ENCODE measurements around the gene CHMP4A.
"Not testable (repeated sequence)": the region's sequence is repeated elsewhere in the genome, so short reads cannot be mapped to it uniquely, and the experiment has no call there.

DNA sequence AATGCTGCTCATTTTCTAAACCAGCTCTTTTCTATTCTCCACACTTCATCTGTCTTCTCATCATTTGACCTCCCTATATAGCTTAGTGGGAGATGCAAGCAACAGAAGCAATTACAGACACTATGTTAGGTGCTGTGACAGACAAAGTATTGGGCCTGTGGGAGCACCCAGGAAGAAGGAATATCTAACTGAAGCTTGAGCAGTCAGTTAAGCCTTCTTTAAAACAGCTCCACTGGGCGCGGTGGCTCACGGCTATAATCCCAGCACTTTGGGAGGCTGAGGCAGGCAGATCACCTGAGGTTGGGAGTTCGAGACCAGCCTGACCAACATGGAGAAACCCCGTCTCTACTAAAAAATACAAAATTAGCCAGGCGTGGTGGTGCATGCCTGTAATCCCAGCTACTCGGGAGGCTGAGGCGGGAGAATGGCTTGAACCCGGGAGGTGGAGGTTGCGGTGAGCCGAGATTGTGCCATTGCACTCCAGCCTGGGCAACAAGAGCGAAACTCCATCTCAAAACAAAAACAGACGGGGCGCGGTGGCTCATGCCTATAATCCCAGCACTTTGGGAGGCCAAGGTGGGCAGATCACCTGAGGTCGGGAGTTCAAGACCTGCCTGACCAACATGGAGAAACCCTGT is 9.9 kb downstream of the CHMP4A start:
- not testable (repeated sequence) for TF ChIP-seq POLR2A (IDR thresholded peaks at IDR 0.05; ENCODE audit: low read depth)
- TF ChIP-seq, protein P1, sequence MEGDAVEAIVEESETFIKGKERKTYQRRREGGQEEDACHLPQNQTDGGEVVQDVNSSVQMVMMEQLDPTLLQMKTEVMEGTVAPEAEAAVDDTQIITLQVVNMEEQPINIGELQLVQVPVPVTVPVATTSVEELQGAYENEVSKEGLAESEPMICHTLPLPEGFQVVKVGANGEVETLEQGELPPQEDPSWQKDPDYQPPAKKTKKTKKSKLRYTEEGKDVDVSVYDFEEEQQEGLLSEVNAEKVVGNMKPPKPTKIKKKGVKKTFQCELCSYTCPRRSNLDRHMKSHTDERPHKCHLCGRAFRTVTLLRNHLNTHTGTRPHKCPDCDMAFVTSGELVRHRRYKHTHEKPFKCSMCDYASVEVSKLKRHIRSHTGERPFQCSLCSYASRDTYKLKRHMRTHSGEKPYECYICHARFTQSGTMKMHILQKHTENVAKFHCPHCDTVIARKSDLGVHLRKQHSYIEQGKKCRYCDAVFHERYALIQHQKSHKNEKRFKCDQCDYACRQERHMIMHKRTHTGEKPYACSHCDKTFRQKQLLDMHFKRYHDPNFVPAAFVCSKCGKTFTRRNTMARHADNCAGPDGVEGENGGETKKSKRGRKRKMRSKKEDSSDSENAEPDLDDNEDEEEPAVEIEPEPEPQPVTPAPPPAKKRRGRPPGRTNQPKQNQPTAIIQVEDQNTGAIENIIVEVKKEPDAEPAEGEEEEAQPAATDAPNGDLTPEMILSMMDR (IDR thresholded peaks at IDR 0.05) = not testable (repeated sequence)
